Endothelial cell of umbilical vein (primary cell): ENCODE data around the gene MGST2. TPM values are rescaled to one million over a fixed set of nuclear protein-coding genes. Genes with fewer than 3 reads are reported as not detected.
A peak's percentile ranks its signal among the peaks of the same experiment; 100 is the strongest.

Source experiments
- BruUV-seq: library from RNA; stranded (reverse); fragments of 400-500 nt; replicated peaks from 2 replicates; lab custom pipeline; 2021; lab: Mats Ljungman, UMichigan
- CTCF ChIA-PET: fragments of 300-600, 350-600 bp; sonication (Branson Sonifier 250); formaldehyde crosslinking; loops from one replicate; lab custom pipeline; 2021; ENCODE audit warnings: antibody characterized with exemption, inconsistent platforms; lab: Charles Lee
- POLR2A ChIA-PET: fragments of 300-600, 350-600 bp; sonication (Branson Sonifier 250); formaldehyde crosslinking; loops from one replicate; lab custom pipeline; 2021; ENCODE audit warnings: antibody characterized with exemption, inconsistent platforms; lab: Charles Lee
- DNase-seq: peaks from one replicate; pipeline ENCODE4 v3.0.0-alpha.2; 2011; ENCODE audit warnings: low read depth, low spot score
- FAIRE-seq: peaks from 2 replicates; lab custom pipeline; 2011; peaks lifted over from hg19 to GRCh38; lab: Jason Lieb, UNC
- H2AFZ ChIP-seq: 2 replicates; pipeline ENCODE4 v1.6.0; 2012; ENCODE audit warnings: low read depth, low read length, control low read depth, inconsistent platforms
- H3K27ac ChIP-seq: 2 replicates; pipeline ENCODE4 v1.5.1; 2011; ENCODE audit warnings: low read depth, mild to moderate bottlenecking, control low read depth, low read length, moderate library complexity; ENCODE audit not compliant: insufficient read depth
- H3K27me3 ChIP-seq, 2 experiments: 2 replicates each; pipeline versions ENCODE4 v1.6.0 to v1.6.1; 2011; ENCODE audit warnings: low read length in 2 of 2, mixed read lengths in 1 of 2; ENCODE audit not compliant: control insufficient read depth in 2 of 2, insufficient read depth in 2 of 2
- H3K36me3 ChIP-seq, 2 experiments: 2 replicates in 1 of 2; 3 replicates in 1 of 2; pipeline ENCODE4 v1.5.1; 2011; ENCODE audit warnings: low read length in 2 of 2, mild to moderate bottlenecking in 1 of 2, moderate library complexity in 1 of 2; ENCODE audit not compliant: control insufficient read depth in 2 of 2, insufficient read depth in 2 of 2; ENCODE audit errors: extremely low read depth in 1 of 2
- H3K4me1 ChIP-seq: 3 replicates; pipeline ENCODE4 v1.5.1; 2011; ENCODE audit warnings: mild to moderate bottlenecking, low read length; ENCODE audit not compliant: control insufficient read depth, insufficient read depth; ENCODE audit errors: extremely low read depth
- H3K4me2 ChIP-seq: 2 replicates; pipeline ENCODE4 v1.6.1; 2011; ENCODE audit warnings: low read length, control low read depth, mixed read lengths; ENCODE audit not compliant: insufficient read depth
- H3K4me3 ChIP-seq, 3 experiments: fragments of 200-600 bp in 1 of 3; sonication (generic), shearing (Covaris generic) in 1 of 3; replicated peaks in 1 of 3; 2 replicates each; pipeline ENCODE4 v1.5.1; 2011 to 2016; ENCODE audit warnings: control low read depth in 3 of 3, low read length in 3 of 3, mild to moderate bottlenecking in 2 of 3, inconsistent platforms in 1 of 3, low read depth in 1 of 3, moderate library complexity in 1 of 3; ENCODE audit not compliant: insufficient read depth in 1 of 3
- H3K79me2 ChIP-seq: 2 replicates; pipeline ENCODE4 v1.6.0; 2012; ENCODE audit warnings: low read length, inconsistent platforms; ENCODE audit not compliant: control insufficient read depth, insufficient read depth
- H3K9ac ChIP-seq: replicated peaks from 2 replicates; pipeline ENCODE3; 2011; ENCODE audit warnings: low read length, control low read depth; ENCODE audit not compliant: insufficient read depth; ENCODE audit errors: extremely low read depth
- H3K9me1 ChIP-seq: replicated peaks from 3 replicates; pipeline ENCODE4 v1.6.0; 2011; ENCODE audit warnings: mild to moderate bottlenecking, low read length; ENCODE audit not compliant: control insufficient read depth, insufficient read depth; ENCODE audit errors: extremely low read depth
- H3K9me3 ChIP-seq: replicated peaks from 2 replicates; pipeline ENCODE4 v1.5.1; 2012; ENCODE audit warnings: low read length, inconsistent platforms; ENCODE audit not compliant: control insufficient read depth, insufficient read depth
- H4K20me1 ChIP-seq: replicated peaks from 2 replicates; pipeline ENCODE3; 2011; ENCODE audit warnings: mild to moderate bottlenecking, low read length; ENCODE audit not compliant: control insufficient read depth, insufficient read depth; ENCODE audit errors: extremely low read depth
- EZH2 ChIP-seq: IDR thresholded peaks from 2 replicates; pipeline ENCODE4 v1.6.1; 2012; ENCODE audit warnings: borderline replicate concordance, low read depth, mild to moderate bottlenecking, moderate library complexity, low read length, inconsistent platforms; ENCODE audit not compliant: severe bottlenecking
- FOS ChIP-seq: IDR thresholded peaks from 2 replicates; pipeline ENCODE4 v1.6.1; 2011; ENCODE audit warnings: mild to moderate bottlenecking, low read length, moderate library complexity, borderline replicate concordance; ENCODE audit not compliant: insufficient read depth
- GATA2 ChIP-seq: IDR thresholded peaks from 2 replicates; pipeline ENCODE4 v1.7.0; 2011; ENCODE audit warnings: low read depth, mild to moderate bottlenecking, moderate library complexity, mixed read lengths, low read length; ENCODE audit not compliant: insufficient read length, insufficient read depth
- JUN ChIP-seq: IDR thresholded peaks from 2 replicates; pipeline ENCODE4 v1.6.1; 2011; ENCODE audit warnings: borderline replicate concordance, low read depth; ENCODE audit not compliant: insufficient read length, insufficient read depth
- MAX ChIP-seq: IDR thresholded peaks from 2 replicates; pipeline ENCODE4 v1.6.1; 2011; ENCODE audit not compliant: insufficient read depth, insufficient read length
- MYC ChIP-seq: IDR thresholded peaks from one replicate; pipeline ENCODE4 v1.6.1; 2011; ENCODE audit warnings: mild to moderate bottlenecking, low read depth, low read length
- POLR2A ChIP-seq: IDR thresholded peaks from 2 replicates; pipeline ENCODE4 v1.6.1; 2012; ENCODE audit warnings: low read depth, mild to moderate bottlenecking, control low read depth, low read length
- POLR2AphosphoS5 ChIP-seq: IDR thresholded peaks from 2 replicates; pipeline ENCODE4 v1.6.1; 2012; ENCODE audit warnings: low read depth, mild to moderate bottlenecking, control low read depth, low read length, moderate library complexity; ENCODE audit not compliant: insufficient read depth
- dilution Hi-C: fragments of 300-500 bp; cut with MboI; formaldehyde crosslinking; loops from one replicate; pipeline ENCODE4 v1.15.0; 2019; ENCODE audit warnings: low sequenced_read_pairs; ENCODE audit not compliant: extremely low pct_ligation_motif_present
- intact Hi-C: fragments of 100-400 bp; cut with micrococcal nuclease; formaldehyde crosslinking; loops from one replicate; pipeline ENCODE4 v1.10.0; 2022
- polyA plus RNA-seq, 4 experiments: library from polyadenylated mRNA; depleted of rRNA in 3 of 4; stranded (reverse) in 3 of 4; unstranded in 1 of 4; fragments of >200 nt; gene quantifications; 2 replicates each; pipeline versions ENCODE4 v1.2.1 to v1.2.3, GENCODE V29; 2011 to 2012; ENCODE audit warnings: missing spikeins in 1 of 4
- total RNA-seq: library from RNA; stranded (reverse); gene quantifications from 2 replicates; pipeline ENCODE4 v1.2.3, GENCODE V29; 2021
- TF ChIP-seq, protein P1 (sequence below), 2 donors: IDR thresholded peaks; 1 replicate in 1 of 2; 2 replicates in 1 of 2; pipeline ENCODE4 v1.5.1; 2011; ENCODE audit warnings: low read length in 2 of 2, mild to moderate bottlenecking in 2 of 2, moderate library complexity in 2 of 2, control low read depth in 1 of 2, inconsistent platforms in 1 of 2, low read depth in 1 of 2; ENCODE audit not compliant: insufficient read depth in 1 of 2; ENCODE audit errors: extremely low read depth in 1 of 2

The MGST2 gene
- total and polyA plus RNA-seq, 2 donors (not counting 3 experiments of a cell fraction or from before 2014, with no cell fraction given), result 64.3 to 78.9 TPM

GRCh38 chr4:139740531-139741041 lies 75.0 kb downstream of the MGST2 start:
- intact Hi-C loops, result loop anchor here (1.0 kb wide), 1 partner anchor 23 kb away; no protein-coding TSS in a partner anchor
- peak; percentile 92 for DNase-seq
- ChIA-PET CTCF (interaction anchor here (0.7 to 3.1 kb wide), 23 partner anchors 9 to 619 kb away, joined by 3 to 16 read pairs (median 5); no protein-coding TSS in a partner anchor), POLR2A (interaction anchor here (0.7 kb wide), 1 partner anchor 413 kb away, joined by 3 read pairs; no protein-coding TSS in a partner anchor)
- H3K4me1 ChIP-seq, result peaks cover 15% of the 10 kb centered on the region
- no peaks in the 10 kb centered on the region for H3K27me3 ChIP-seq
- no peaks in the 10 kb centered on the region for H3K9me1 ChIP-seq
- H3K4me3 ChIP-seq, result no peak overlapping the region
- no peaks in the 10 kb centered on the region for H3K9me3 ChIP-seq
- TF ChIP-seq, protein P1, sequence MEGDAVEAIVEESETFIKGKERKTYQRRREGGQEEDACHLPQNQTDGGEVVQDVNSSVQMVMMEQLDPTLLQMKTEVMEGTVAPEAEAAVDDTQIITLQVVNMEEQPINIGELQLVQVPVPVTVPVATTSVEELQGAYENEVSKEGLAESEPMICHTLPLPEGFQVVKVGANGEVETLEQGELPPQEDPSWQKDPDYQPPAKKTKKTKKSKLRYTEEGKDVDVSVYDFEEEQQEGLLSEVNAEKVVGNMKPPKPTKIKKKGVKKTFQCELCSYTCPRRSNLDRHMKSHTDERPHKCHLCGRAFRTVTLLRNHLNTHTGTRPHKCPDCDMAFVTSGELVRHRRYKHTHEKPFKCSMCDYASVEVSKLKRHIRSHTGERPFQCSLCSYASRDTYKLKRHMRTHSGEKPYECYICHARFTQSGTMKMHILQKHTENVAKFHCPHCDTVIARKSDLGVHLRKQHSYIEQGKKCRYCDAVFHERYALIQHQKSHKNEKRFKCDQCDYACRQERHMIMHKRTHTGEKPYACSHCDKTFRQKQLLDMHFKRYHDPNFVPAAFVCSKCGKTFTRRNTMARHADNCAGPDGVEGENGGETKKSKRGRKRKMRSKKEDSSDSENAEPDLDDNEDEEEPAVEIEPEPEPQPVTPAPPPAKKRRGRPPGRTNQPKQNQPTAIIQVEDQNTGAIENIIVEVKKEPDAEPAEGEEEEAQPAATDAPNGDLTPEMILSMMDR (IDR thresholded peaks at IDR 0.05; ENCODE audit: extremely low read depth in 1 of 2, insufficient read depth in 1 of 2, low read depth in 1 of 2, low read length in 2 of 2), result no peak
- peak; percentile 18 for TF ChIP-seq GATA2
- no peak for TF ChIP-seq EZH2
- no peaks in the 10 kb centered on the region for H3K36me3 ChIP-seq
- H3K79me2 ChIP-seq, result no peaks in the 10 kb centered on the region
- BruUV-seq, result no TSS peak
- peak overlapping the region; percentile 42 for H3K27ac ChIP-seq
- no peaks in the 10 kb centered on the region for H4K20me1 ChIP-seq
- no peak overlapping the region for H3K9ac ChIP-seq
- dilution Hi-C loops, result no loop called here
- FAIRE-seq, result peak; percentile 89
- peak overlapping the region; percentile 5 for H3K4me2 ChIP-seq
- peak overlapping the region; percentile 67 for H2AFZ ChIP-seq

GRCh38 chr4:139743027-139743426 lies 77.4 kb downstream of the MGST2 start:
- no peaks in the 10 kb centered on the region for H3K79me2 ChIP-seq
- ChIA-PET POLR2A (no interaction called here), CTCF (no interaction called here)
- intact Hi-C loops, result no loop called here
- no peak overlapping the region for H3K4me2 ChIP-seq
- FAIRE-seq (no peak), DNase-seq (no peak)
- H3K4me3 ChIP-seq, result no peak overlapping the region
- H4K20me1 ChIP-seq, result no peaks in the 10 kb centered on the region
- H3K9me1 ChIP-seq, result no peaks in the 10 kb centered on the region
- dilution Hi-C loops, result no loop called here
- no TSS peak for BruUV-seq
- H3K27ac ChIP-seq, result no peak overlapping the region
- no peaks in the 10 kb centered on the region for H3K36me3 ChIP-seq
- H3K9me3 ChIP-seq, result no peaks in the 10 kb centered on the region
- TF ChIP-seq MAX, result no peak
- no peak for TF ChIP-seq EZH2
- TF ChIP-seq, protein P1 (IDR thresholded peaks at IDR 0.05; ENCODE audit: extremely low read depth in 1 of 2, insufficient read depth in 1 of 2, low read depth in 1 of 2, low read length in 2 of 2), result no peak
- TF ChIP-seq GATA2, result no peak
- TF ChIP-seq JUN, result no peak
- TF ChIP-seq POLR2A, result no peak
- TF ChIP-seq POLR2AphosphoS5, result no peak
- no peak for TF ChIP-seq MYC
- TF ChIP-seq FOS, result no peak
- peaks cover 14% of the 10 kb centered on the region for H3K4me1 ChIP-seq
- no peaks in the 10 kb centered on the region for H3K27me3 ChIP-seq
- no peak overlapping the region for H2AFZ ChIP-seq
- H3K9ac ChIP-seq, result no peak overlapping the region
